RWPE1 (cell line): ENCODE data around the gene KCTD3.

Experiments used
- CTCF ChIA-PET: fragments of 350-600 bp; sonication (Branson Sonifier 250); formaldehyde crosslinking; extraction: SDS; loops from one replicate; lab custom pipeline; 2021; lab: Yijun Ruan, JAX
- POLR2A ChIA-PET: fragments of 400-600 bp; formaldehyde crosslinking; extraction: SDS; loops from one replicate; lab custom pipeline; 2020; ENCODE audit warnings: antibody characterized with exemption; ENCODE audit not compliant: low non-redundant PET; lab: Yijun Ruan, JAX
- DNase-seq: peaks from one replicate; pipeline ENCODE4 v3.0.0; 2012; ENCODE audit warnings: low spot score
- H3K27ac ChIP-seq: fragments of 450-650 bp; 2 replicates; pipeline ENCODE4 v1.5.1; 2017
- TF ChIP-seq, protein P1 (sequence below): fragments of 450-650 bp; conservative IDR thresholded peaks from 2 replicates; pipeline ENCODE4 v1.5.1; 2017; ENCODE audit warnings: low read depth, mild to moderate bottlenecking

Gene KCTD3

DNA sequence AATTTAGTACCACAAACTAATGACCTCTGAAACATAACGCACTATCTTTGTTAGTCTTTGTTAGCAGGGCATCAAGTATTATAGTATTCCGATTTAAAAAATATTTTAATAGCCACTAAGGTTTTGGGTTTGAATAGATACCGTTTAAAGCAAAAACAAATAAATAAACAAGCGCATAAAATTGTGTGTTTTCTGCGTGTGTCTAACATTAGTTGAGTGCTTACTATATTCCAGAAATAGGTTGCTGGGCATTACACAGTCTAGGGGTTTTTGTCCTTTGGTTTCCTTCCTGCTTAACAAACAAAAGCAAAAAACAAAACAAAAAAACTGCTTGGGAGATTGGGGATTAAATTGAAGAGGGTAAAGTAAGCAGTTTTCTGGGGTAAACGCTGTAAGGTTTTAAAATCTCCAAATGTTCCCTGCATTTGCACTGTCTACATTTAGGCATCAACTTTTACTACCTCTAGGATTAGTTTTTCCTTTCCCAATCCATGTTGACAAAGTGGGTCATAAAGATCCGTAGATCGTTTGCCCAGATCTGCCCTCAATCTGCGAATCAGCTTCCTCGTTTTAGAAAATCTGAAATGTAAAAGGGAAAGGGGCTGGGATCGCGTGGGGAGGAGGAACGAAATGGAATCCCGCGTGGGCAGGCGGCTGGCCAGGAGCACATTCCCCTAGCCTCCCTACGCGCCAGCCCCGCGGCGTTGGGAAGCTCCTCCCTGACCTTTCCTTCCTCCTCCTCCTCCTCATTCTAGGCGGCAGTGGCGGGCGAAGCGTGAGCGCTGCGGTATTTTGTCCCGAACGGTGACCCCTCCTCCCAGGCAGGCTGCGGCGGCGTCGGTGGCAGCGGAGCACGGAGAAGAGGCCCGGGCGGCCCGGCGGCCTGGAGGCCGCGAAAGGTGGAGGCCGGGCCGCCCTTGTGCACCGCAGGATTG, at the start of gene KCTD3:
TSS of gene KCTD3 (plus strand) at position 749 of the 935 bp plus-strand sequence. CDS start 382 bp downstream, outside the sequence.
- POLR2A ChIA-PET, result interaction anchor here (0.6 to 0.8 kb wide), 2 partner anchors 64 to 76 kb away, joined by 3 to 5 read pairs; no protein-coding TSS in a partner anchor
- H3K27ac ChIP-seq, result peak within 1 kb of the TSS; percentile 99
- TF ChIP-seq, protein P1, sequence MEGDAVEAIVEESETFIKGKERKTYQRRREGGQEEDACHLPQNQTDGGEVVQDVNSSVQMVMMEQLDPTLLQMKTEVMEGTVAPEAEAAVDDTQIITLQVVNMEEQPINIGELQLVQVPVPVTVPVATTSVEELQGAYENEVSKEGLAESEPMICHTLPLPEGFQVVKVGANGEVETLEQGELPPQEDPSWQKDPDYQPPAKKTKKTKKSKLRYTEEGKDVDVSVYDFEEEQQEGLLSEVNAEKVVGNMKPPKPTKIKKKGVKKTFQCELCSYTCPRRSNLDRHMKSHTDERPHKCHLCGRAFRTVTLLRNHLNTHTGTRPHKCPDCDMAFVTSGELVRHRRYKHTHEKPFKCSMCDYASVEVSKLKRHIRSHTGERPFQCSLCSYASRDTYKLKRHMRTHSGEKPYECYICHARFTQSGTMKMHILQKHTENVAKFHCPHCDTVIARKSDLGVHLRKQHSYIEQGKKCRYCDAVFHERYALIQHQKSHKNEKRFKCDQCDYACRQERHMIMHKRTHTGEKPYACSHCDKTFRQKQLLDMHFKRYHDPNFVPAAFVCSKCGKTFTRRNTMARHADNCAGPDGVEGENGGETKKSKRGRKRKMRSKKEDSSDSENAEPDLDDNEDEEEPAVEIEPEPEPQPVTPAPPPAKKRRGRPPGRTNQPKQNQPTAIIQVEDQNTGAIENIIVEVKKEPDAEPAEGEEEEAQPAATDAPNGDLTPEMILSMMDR, result no peak
- CTCF ChIA-PET, result interaction anchor here (0.6 kb wide), 1 partner anchor 53 kb away, joined by 4 read pairs; no protein-coding TSS in a partner anchor
- DNase-seq, result peak; percentile 57

DNA sequence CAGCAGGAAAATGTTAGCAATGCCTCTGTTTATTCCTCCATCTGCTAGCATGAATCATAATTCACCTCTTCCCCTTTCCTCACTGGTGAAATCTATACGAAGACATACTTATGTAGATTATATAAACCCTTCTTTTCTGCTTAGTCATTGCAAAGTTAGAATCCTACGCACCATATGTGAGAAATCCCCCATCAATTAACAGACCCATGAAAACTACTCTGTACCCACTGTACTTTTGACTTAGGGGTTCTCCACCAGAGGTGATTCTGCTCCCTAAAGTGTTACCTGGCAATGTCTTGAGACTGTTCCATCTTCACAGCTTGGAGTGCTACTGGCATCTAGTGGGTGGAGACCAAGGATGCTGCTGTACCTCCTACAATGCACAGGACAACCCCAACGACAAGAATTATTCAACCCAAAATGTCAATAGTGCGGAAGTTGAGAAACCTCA, 49.6 kb upstream of the KCTD3 start:
- no peak overlapping the region for H3K27ac ChIP-seq
- peak; percentile 25 for DNase-seq
- TF ChIP-seq, protein P1, result no peak; the same call in 1 of the 2 replicates
- POLR2A ChIA-PET, result no interaction called here
- CTCF ChIA-PET, result no interaction called here

DNA sequence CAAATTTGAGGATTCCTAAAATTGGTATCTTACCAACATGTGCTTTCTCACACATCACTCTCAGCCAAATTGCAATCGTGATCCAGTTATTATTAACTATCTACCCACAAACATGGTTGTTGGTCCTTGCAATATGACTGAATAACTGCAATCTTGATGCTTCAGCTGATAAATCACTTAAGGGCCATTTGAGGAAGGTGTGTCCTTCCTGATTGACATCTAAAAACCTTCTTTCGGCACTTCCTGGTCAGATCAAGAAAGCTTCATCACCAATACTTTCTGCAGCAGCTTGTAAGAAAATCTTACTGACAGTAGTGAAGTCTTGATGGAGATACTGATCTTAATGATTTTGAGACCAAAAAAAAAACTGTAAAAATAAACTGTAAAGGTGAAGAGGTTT, 48.5 kb upstream of the KCTD3 start:
- CTCF ChIA-PET, result no interaction called here
- TF ChIP-seq, protein P1, result no peak
- no peak for DNase-seq
- no peak overlapping the region for H3K27ac ChIP-seq
- POLR2A ChIA-PET, result no interaction called here

DNA sequence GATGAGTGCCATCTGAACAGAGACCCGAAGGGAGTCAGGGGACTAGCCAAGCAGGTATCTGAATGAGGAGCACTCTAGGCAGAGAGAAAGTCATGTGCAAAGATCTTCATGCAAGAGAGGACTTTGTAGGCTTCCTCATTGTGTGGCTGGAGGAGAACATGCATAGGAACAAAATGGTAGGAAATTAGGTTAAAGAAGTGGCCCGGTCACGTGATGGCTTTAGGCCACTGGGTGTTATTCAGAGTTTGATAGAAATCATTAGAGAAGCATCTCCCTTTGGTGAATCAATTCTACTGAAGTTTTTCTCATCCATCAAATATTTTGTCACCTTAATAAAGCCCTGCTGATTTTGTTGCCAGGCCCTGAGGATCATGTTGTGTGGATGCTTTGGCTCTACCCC, 45.8 kb upstream of the KCTD3 start:
- no peak for DNase-seq
- no peak overlapping the region for H3K27ac ChIP-seq
- POLR2A ChIA-PET, result no interaction called here
- CTCF ChIA-PET, result no interaction called here
- TF ChIP-seq, protein P1, result no peak

DNA sequence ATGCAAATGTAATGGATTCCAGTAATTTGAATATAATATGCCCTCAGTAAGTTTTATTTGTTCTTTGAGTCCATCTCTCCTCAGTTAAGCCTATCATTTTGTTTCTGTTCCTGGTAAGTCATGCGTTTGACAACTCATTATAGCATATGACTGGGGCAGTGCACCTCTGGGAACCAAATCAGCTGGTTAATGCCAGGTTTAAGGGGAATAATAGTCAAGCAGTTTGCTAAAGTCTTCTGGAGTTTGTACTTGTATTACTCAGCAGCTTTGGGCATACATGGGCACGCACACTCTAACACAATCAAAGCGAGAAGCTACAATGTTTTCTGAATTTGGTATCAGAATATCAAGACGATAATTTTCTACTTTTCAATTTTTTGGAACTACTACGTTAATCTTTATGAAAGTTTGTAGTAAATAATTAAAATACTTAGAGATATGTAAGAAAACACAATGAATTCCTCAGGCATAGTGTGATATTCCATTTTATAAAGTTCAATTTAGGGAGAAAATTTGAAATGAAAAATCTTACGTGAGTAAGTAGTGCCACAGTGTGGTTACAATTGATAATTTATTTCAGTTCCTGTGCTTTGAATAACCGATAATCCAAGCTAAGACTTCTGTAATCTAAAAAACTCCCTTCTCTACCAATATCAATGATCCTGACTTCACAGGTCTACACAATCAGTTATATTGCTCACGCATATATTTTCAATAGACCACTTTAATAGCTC, 43.8 kb upstream of the KCTD3 start:
- ChIA-PET CTCF (interaction anchor here (0.6 to 1.6 kb wide), 6 partner anchors 12 to 1194 kb away, joined by 3 to 7 read pairs (median 3); no protein-coding TSS in a partner anchor), POLR2A (no interaction called here)
- TF ChIP-seq, protein P1, result peak; percentile 36
- H3K27ac ChIP-seq, result no peak overlapping the region
- no peak for DNase-seq

DNA sequence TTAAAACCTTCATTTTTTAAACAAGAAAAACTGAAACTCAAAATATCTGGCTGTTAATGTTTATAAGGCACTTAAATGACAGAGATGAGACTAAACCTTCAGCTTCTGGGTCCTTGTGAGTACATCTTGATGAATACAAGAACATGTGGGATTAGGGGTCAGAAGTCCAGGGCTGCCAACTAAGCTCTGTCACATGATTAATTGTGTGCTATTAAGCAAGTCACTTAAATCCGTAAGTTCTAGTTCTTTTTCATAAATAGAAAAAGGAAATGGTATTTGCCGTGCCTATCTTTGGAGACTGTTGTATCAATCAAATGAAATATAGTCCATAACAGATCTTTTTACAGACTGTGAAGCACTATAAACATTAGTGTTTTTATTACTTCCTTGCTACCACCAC, 43.2 kb upstream of the KCTD3 start:
- no peak overlapping the region for H3K27ac ChIP-seq
- CTCF ChIA-PET, result interaction anchor here (0.6 to 1.6 kb wide), 6 partner anchors 13 to 1195 kb away, joined by 3 to 7 read pairs (median 3); no protein-coding TSS in a partner anchor
- no peak for DNase-seq
- TF ChIP-seq, protein P1, result no peak
- POLR2A ChIA-PET, result no interaction called here
